Stimulated activated CD4-positive, alpha-beta T cell treated with anti-CD3 and anti-CD28 coated beads, Interleukin-12 subunit alpha, Interleukin-12 subunit beta, amount 100 ng/mL, for 48 hours (primary cell): Measurements from ENCODE around the gene GIPR.
"Not testable (repeated sequence)": the region's sequence is repeated elsewhere in the genome, so short reads cannot be mapped to it uniquely, and the experiment has no call there.

ENCODE experiments used
- DNase-seq, 3 donors: peaks; one replicate each; pipeline ENCODE4 v3.0.0-alpha.2; 2020; ENCODE audit warnings: low read depth in 2 of 3, low spot score in 1 of 3

The GIPR gene

DNA sequence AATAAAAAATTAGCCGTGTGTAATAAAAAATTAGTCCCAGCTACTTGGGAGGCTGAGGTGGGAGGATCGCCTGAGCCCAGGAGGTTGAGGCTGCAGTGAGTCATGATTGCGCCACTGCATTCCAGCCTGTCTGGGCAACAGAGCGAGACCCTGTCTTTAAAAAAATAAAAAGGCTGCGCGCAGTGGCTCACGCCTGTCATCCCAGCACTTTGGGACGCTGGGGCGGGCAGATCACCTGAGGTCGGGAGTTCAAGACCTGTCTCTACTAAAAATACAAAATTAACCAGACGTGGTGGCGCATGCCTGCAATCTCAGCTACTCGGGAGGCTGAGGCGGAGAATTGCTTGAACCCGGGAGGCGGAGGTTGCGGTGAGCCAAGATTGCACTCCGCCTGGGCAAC lies 60.7 kb downstream of the GIPR start:
- not testable (repeated sequence) for DNase-seq

DNA sequence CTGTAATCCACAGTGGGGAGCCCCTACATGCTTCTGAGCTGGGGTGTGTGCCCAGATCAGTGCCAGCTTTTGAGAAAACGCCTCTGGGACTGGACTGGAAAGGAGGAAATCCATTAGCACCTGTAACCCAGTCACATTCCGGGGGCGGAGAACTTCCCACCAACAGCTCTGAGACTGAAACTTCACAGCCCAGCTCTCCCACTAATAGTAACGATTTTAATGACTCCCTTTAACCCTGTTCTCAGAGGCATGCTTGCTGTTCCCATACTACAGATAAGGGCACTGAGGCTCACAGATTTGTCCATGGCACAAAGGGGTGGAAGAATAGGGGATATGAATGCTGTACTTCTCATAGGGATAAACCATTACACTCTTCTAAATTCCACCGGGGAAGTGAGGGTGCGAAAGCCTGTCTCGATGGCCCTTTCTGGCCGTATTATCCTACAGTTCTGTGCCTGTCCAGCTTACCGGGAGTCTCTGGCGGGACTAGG lies 61.8 kb downstream of the GIPR start:
- DNase-seq, result peak in 2 of 3 donors; percentile 13 to 26

DNA sequence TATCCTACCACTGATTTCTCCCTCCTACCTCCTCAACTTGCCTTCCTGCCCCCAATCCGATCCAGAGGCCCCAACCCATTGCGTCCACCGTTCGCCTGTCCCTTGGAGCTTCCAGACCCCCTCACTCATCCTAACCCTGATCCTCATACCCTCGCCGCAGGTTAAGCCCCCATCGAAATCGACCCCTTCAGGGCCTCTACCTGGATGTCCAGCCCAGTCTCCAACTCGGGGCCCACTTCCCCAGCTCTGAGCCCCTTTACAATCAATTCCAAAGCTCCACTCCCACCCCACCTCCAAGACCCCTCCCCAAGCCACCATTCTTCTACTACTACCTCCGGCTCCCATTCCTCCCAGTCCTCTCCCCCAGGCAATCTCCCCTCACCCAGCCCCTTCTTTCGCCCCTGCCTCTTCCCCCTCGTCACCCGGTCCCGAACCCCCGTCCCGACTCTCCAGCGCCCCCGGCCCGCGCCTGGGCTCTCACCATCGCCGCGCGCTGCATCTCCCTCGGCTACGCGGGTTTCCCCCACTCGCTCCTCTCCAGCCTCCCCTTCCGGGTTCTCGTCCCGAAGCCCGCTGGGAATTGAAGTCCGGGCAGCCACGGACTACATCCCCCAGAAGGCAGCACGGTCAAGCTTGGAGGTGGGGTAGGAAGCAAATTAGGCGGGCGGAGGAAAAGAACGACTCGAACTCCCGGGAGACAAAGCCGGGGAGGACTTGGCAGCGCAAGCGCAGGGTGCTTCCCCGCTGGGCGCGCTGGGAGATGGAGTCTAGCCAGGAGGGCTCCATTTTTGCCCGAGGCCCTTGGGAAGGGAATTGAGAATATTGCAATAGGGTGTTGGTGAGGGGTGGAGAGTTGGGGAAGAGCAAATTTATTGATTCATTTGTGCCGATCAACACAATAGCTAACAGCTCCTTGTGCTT lies 62.6 kb downstream of the GIPR start, which contains the start of gene FBXO46:
FBXO46 (minus strand) TSS at position 529 of the 921 bp plus-strand sequence. CDS start 17,401 bp downstream, outside the sequence.
- peak; percentile 90 to 95 (median 91) for DNase-seq
